Camera-type eye (tissue), 1 donor: Measurements from ENCODE around the gene PPM1A. TPM values are rescaled to one million over a fixed set of nuclear protein-coding genes. Genes with fewer than 3 reads are reported as not detected.

Source experiments
- total RNA-seq: library from RNA; depleted of rRNA; stranded (reverse); fragments of >200 nt; gene quantifications from one replicate; pipeline ENCODE4 v1.2.3, GENCODE V29; 2014

PPM1A gene
- total RNA-seq, result 121 TPM

GRCh38 chr14:60248697-60249318 is at the start of gene PPM1A:
TSS of gene PPM1A (plus strand) at chr14:60249221. CDS start at chr14:60282704, 33,483 bp downstream.

Other genes starting within 250 kb of the PPM1A start
- 140 TPM for gene PCNX4, start 157.3 kb upstream of the PPM1A start, total RNA-seq
- 66.3 TPM for gene DHRS7, start 83.8 kb upstream of the PPM1A start, total RNA-seq
- 8.5 TPM for gene C14orf39, start 236.8 kb downstream of the PPM1A start, total RNA-seq